CD4-positive, alpha-beta T cell treated with Interleukin-12 subunit alpha and Interleukin-12 subunit beta, for 1 hour (primary cell): Measurements from ENCODE around the gene KCTD21.

ENCODE experiments used
- DNase-seq: peaks from one replicate; pipeline ENCODE4 v3.0.0-alpha.2; 2020

KCTD21 gene

DNA sequence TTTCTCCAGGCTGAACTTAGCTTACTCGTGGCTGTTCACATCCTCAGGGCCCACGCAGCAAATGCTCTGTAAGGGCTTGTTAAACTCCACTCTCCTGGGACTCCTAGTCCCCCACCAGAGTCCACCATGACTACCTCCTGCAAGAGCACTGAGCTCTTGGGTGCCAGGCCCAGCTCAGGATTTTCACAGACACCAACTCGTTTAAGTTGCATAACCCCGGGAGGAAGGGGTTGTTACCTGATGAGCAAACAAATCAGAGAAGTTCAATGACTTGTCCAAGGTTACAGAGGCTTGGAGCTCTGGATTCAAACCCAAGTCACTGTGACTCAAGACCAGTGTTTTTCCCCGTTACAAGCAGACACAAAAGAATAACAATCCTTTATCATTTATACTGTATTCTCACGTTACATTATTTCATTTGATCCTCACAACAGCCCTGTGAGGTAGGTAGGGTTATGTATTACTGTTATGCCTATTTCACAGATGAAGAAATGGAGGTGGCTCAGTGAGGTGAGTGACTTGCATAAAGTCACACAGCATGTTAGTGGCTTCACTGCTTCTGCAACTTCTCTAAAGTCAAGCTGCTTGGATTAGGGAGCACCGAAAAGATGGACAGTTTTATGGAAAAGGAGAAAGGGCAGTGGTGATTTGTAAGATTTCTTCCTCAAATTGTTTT, 17.4 kb downstream of the KCTD21 start:
- no peak for DNase-seq

DNA sequence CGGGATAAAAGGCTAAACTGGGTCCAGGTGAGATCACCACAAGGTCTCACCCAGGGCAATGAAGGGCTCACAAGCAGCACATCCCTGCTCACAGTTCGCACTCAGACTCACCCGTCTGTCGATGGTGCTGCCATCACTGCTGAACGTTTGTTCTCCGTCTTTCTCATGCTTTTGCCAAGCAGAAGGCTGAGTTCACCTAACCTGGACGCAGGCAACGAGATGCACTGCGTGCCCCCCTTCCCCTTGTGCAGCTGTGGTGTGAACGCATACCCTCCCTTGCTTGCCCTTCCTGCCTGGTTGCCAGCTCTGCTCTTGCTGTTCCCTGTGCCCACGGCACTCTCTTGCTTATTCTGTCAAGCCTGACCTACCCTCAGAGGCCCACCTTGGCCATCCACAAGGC, 18.0 kb downstream of the KCTD21 start:
- DNase-seq: no peak

DNA sequence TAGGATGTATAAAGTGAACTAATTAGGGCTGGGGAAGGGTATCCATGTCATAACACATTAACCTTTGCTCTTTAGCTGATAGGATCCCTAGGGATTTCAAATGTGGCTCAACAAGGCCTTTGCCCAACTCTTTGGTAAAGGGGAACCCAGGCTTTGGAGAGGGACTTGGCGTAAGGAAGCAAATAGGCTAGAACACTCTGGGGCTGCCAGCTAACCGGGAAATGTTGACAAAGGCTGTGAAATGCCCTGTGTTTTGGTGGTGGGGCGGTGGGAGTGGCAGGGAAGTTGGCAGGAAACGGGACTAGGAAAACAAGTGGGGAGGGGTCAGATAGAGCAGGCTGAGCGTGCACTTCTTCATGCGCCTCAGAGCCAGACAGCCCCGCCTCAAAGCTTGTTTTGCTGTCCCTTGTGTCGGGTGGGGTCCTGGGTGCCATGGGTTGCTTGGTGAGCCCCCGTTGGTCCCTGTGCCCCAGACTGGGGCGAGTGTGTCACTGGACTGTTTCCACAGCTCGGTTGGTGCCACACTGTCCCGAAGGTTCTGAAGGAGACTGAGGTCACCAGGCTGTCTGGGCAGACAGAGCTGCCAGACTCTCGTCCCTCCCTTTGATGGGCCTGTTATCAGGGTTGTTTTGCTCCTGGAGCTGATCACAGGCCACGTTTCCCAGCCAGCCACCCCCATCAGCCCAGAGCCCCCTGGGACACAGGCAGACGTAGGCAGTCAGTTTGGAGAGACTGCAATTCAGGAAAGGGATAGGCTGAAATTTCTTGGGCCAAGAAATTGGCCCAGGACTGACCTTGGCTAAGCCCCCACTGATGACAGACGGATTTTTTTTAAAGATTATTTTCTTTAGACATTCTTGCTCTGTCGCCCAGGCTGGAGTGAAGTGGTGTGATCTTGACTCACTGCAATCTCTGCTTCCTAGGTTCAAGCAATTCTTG, 19.6 kb downstream of the KCTD21 start:
- no peak for DNase-seq

DNA sequence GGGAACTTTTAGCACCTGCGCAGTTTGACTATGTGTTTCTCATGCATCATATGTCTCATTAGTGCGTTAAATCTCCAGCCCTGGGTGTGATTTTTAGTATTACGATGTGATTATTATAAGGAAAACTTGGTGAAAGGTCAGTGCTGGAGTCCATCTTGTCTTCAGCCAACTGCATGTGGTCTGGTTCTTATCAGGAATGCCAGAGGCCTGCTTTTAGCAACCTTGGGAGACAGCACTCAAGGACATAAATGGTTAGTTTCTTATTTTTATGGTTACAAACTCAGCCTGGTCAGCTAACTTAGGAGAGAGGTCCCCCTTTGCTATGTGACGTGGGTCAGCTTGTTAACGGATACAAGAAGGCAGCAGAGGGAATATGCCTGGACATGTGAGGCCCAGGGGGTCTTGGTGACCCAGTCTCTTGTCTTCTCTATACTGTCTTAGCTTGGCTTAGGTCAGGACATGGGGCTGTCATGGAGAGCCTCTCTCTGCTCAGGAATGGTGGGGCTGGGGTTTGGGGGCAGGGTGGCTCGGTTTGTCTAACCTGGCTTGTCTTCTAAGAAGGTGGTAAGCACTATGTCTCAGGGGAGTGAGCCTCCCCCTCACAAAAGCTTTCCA, 21.5 kb downstream of the KCTD21 start:
- DNase-seq: no peak

DNA sequence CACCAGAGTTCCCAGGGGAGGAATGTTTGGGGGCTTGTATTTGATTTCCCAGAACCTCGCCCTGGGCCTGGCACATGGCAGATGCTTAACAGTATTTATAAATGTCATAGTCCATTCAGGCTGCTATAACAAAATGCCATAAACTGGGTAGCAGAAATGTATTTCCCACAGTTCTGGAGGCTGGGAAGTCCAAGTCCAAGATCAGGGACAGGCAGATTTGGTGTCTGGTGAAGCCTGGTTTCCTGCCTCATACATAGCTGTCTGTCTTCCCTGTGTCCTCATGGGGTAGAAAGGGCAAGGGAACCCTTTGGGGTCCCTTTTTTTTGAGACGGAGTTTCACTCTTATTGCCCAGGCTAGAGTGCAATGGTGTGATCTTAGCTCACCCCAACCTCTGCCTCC, 24.0 kb downstream of the KCTD21 start:
- DNase-seq: no peak

DNA sequence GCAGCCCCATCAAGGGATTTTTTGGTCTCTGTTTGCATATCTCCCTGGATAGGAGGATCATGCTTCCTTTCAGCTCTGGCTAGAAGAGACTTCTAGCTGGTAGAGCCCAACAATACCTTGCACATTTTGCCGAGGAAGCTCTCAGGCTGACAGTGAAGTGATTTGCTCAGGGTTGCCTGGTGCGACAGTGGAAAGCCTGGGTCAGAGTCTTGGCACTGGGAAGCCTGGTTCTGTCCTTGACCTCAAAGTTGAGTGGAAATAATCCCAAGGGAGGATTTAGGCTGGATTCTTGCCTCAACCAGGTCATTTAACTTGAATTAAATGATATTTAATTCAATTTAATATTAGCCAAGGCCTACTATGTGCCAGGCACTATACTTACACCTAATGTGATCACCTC, 24.6 kb downstream of the KCTD21 start:
- DNase-seq: no peak

DNA sequence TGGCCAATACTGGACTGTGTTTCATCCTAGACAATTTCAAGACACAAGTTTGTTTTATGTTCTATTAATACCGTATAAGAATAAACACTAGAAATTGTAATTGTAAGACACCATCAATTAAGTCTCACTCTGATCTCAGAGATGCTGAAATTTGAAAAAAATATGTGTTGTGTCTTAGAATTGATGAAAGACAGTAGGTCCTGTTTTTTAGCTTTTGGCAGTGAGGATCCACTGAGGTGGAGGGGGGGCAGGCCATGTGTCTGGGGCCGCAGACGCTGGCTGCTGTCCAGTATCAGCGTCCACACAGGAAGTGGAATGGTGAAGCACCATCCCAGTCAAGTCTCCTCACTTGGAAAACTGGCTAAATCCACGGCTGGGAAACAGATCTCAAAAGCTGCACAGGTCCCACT, 26.5 kb downstream of the KCTD21 start:
- no peak for DNase-seq

DNA sequence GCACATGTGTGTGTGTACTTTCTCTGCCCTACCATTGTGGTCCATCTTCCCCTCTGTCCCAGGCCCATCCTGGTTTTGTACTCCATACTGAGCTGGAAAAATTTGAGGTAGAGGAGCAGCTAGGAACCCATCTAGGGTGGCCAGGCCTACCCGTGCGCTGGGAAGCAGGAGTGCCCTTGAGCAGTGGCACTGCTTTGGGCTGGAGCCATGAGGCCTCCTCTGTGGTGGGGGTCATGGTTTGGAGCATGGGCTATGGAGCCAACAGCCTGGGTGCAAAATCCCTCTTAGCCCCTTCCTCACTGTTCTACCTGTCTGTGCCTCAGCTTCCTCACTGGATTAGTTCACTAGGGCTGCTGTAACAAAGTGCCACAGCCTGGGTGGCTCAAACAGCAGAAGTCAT, 27.1 kb downstream of the KCTD21 start:
- no peak for DNase-seq

DNA sequence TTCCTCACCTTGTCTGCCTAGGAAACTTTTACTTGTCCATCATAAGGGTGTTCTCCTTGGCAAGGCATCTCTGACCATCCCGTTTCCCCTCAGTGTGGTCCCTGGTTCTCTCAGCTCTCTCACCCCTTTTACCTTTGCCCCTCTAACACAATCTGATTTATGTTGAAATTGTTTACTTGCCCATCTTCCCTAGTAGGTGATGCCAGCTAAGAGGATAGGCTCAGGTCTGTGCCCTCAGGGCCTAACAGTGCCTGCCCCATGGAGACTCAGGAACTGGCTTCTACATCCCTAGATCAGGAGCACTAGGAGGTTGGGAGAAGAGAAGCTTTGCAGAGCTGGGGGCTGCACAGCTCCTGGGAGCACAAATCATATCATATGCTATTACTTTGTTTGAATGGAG, 27.9 kb downstream of the KCTD21 start:
- DNase-seq: no peak

DNA sequence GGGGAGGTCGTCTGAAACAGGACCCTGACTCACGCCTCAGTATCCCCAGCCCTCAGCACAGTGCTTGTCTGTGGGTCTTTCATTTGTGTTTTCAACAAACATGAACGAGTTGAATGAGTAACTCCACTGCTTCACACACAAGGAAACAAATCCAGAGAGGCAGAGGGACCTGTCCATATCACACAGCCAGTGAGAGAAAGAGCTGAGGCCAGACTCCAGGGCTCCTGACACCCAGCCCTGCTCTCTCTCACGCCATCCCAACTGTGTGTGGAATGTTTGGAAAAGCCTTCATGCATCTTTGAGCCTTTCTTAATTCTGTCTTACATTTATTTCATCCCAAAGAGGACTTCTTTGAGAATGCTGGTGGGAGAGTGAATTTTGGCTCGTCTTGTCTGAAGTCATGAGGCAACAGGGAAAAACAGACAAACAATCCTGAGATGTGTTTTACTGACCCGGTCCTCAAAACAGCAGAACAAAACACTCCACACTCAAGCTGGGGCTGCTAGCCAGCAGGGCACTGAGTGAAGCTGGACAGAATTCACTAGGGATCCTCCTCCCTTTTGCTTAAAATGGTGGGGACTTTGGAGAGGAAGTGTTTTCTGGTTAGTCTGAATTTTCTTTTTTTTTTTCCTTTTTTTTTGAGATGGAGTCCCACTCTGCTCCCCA, 29.3 kb downstream of the KCTD21 start:
- no peak for DNase-seq

DNA sequence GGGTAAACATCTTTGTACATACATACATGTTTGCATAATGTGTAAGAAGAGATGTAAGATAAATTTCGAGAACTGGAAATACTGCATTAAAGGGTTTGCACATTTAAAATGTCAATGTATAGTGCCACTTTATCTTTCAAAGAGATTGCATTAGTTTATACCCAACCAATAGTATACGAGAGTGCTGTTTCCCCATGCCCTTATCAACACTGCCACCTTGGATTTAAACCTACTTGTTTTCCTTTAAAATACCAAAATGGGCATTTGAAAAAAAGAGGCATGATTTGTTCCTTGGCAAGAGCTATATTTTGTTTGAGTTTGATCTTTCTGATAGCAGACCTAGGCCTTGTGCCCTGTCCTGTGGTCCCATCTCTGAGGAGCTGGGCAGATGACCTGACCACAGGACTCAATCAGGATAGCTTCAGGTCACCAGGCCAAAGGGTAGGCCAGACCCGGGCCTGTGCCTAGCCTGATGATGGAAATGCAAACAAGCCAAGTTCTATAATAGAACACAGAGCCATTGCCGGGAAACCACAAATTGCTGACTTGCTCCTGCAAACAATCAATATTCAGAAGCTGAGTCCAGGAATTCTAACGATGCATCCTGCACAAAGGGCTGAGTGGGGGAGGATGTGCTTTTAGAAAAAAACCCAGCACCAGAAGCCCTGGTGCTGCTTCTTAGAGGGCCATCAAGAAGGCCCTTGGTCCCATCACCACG, 32.1 kb downstream of the KCTD21 start:
- no peak for DNase-seq

DNA sequence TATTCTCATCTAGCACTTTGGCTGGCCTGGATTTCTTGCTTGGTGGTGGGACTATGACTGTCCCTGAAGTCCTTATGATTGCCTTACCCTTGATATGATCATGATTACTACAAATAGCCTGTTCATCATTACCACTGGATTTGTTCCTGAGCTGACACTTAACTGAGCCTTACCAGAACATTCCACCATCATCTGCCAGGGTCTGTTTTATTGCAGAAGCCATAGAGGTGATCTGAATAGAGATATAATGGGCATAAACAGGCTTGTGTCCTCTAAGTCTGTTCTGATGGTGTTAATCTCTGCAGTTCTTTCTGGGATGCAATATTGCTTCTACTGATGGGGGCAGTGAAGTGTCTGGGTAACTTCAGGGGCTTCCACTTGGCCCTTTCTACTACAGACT, 36.6 kb downstream of the KCTD21 start:
- DNase-seq: no peak

DNA sequence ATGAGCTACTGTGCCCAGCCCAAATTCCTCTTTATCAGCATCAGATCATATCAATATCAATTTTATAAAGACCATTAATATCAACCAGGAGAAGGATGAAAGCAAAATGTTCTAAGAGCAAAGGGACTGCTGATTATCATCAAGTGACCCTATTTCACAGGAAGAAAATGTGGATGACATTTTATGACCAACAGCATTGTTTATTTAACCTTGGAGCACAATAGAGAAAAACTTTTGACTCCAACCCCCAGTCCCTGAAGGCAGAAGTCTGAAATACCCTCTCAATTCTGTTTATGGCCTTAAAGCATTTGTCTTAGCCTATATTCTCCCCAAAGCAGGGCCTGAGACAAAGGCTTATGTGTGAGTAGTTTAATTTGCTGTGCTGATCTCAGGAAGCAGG, 37.7 kb downstream of the KCTD21 start:
- no peak for DNase-seq

DNA sequence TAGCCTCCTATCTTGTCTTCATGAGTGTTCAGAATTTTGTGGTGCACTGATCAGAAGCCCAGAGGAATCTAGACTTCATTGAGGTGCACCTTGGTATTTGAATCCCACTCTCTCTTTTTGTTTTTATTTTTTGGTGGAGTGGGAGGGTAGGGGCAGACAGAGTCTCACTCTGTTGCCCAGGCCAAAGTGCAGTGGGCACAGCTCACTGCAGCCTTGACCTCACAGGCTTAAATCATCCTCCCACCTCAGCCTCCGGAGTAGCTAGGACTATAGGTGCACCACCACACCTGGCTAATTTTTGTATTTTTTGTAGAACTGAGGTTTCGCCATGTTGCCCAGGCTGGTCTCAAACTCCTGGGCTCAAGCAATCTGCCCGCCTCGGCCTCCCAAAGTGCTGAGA, 38.1 kb downstream of the KCTD21 start:
- no peak for DNase-seq

DNA sequence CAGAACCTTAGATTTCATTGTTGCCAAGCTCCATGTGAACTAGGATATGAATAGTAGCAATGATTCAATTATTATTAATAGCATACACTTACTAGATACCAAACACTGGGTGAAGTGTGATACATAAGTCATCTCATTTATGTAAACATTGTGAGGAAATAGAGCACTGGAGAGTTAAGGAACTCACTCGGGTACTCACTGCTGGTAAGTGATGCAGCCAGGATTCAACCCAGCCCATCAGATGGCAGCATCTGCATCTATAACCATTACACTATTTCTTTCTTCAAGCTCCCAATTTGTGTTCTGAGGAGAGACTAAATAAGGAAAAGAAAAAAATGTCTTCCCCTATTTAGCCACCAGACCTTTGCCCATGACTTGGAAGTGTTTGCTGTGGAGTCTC, 38.8 kb downstream of the KCTD21 start:
- peak; percentile 8 for DNase-seq

DNA sequence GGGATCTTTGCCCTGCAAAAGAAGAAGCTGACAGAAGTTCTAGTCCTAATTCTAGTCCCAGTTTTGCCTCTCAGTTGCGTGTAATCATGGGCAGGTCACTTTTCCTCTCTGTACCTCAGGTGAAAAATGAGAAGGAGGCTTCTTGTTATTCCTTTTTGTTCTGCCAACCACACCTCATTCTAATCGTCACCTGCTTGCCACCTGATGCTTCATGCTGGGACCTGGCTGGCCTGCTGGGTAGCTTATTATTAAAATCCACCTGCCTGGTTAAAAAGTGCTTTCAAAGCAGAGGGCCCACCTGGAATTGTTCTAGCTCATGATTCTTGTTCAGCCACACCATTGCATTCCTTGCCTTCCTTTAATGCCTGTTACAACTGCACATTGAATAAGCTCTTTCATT, 40.6 kb downstream of the KCTD21 start:
- DNase-seq: no peak

DNA sequence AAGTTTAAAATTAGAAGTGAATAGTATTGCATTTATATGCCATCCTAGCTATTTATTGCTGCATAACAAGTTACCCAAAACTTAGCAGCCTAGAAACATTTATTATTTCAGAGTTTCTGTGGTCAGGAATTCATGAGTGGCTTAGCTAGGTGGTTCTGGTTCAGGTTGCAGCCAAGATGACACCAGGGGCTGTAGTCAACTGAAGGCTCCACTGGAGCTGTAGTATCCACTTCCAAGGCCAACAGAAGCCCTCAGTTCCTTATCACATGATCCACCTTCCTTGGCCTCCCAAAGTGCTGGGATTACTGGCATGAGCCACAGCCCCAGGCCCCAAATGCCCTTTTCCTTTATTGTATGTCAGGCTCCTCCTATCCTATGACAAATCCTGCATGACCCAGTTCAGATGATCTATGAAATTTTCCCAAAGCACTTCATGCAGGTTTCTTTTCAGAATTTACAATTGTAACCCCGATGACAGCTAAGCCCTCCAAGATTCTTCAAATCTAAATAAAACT, 42.9 kb downstream of the KCTD21 start:
- no peak for DNase-seq

DNA sequence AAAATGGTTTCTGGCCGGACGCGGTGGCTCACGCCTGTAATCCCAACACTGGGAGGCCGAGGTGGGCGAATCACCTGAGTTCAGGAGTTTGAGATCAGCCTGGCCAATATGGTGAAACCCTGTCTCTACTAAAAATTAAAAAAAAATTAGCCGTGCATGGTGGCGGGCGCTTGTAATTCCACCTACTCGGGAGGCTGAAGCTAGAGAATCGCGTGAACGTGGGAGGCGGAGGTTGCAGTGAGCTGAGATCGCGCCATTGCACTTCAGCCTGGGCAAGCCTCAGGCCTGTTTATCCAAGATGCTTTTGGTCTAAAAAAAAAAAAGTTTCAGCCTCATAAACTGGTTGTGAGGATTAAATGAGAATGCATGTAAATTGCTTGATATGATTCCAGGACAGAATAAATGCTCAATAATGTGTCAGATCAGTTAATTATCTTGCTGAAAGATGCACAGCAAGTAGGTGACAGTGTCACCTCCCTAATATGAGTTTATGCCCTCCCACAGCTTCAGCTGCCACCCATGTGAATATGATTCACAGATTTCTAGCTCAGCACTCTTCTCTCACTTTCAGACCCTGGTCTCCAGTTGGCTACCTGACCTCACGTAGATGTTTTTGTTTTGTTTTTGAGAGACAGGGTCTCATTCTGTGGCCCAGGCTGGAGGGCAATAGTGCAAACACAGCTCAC, 47.9 kb downstream of the KCTD21 start:
- no peak for DNase-seq

DNA sequence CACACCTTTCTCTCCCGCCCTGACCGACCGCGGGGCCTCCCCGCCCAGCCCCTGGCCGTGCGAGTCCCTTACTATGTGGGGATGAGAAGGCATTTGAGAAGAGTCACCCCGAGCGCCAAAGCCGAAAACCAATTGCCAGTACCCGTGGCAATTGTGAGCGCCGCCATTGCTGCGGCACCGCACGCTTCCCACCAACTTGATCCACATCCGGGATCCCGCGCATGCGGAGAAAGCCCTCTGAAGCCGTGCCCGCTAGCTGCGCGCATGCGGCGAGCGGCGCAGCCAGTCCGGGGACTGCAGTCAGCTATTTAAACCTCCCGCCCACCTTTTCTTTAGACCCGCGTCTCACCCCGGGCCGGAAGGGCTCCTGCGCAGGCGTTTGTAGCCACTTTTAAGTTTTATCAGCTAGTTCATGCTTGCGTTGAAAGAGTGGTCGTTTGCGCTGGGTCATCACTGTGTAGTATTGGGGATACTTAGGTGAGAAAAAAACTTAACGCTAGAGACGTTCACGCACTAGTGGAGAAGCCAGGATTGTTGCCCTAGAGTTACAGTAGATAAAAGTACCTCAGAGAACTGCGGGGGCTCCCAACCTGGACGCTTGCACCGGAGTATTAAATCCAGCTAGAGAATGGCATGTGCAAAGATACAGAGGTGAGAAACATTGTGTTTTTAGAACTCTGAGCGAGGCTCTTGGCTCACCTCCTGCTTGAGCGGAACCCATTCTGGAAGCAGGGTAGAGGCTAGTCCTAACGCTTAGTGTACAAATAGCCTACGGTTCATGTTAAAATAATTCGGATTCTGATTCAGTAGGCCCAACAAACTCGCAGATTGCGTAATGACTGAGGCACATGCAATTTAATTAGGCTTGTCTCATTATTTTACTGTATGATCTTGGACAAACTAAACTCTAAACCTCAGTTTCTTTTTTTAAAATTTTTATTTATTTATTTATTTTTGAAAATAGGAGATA, 48.7 kb downstream of the KCTD21 start, which contains the start of gene ALG8:
Gene ALG8, minus strand, starts transcription at position 205 of the 970 bp plus-strand sequence. Its CDS starts 38 bp downstream, at position 167.
- DNase-seq: peak; percentile 97

DNA sequence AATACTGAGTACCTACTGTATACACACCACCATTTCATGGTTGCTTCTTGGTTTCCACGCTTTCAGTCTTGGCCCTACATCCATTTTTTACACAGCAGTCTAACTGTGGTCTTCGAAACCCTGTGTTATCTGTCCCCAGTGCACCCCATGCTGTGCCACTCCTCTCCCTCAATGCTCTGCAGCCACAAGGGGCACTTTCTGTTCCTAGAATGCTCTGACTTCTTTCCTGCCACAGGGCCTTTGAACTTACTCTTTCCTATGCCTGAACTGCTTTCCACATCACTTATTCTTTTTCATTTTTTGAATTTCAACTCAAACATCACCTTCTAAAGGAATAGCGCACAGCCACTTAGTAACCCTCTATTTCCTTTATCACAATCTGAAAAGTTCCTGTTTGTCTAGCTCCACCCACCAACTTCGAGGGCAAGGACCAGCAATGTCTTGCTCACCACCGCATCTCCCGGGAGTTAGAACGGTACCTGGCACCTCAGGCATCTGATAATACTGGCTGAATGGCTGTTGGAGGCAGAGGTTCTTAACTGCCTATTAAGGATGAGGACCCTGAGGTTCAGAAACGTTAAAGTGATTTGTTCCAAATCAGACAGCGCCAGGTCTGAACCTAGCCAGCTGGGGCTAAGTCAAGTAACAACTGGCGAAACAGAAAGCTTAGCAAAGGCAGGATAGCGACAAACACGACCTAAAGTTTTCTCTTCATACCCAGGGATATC, 49.6 kb downstream of the KCTD21 start:
- peak; percentile 31 for DNase-seq
